ENCODE data around the gene TRAPPC10.

Gene TRAPPC10

GRCh38 chr21:44011579-44012473, at the start of gene TRAPPC10:
TSS of gene TRAPPC10 (plus strand) at chr21:44012309. CDS start at chr21:44012494, 185 bp downstream.
- peak; percentile 81 for DNase-seq

GRCh38 chr21:43965911-43966585, 46.1 kb upstream of the TRAPPC10 start:
- DNase-seq, result no peak

- no peak for DNase-seq
These were observed 45.1 kb upstream of the TRAPPC10 start for GRCh38 chr21:43966946-43967512.

- no peak for DNase-seq
These were observed 44.1 kb upstream of the TRAPPC10 start for GRCh38 chr21:43967981-43968380.

GRCh38 chr21:43968410-43969114, 43.5 kb upstream of the TRAPPC10 start:
- DNase-seq, result no peak

- no peak for DNase-seq
These were observed 43.0 kb upstream of the TRAPPC10 start for GRCh38 chr21:43969115-43969444.

GRCh38 chr21:43970551-43970950, 41.6 kb upstream of the TRAPPC10 start:
- DNase-seq, result no peak

GRCh38 chr21:43971201-43971991, 40.7 kb upstream of the TRAPPC10 start:
- DNase-seq, result no peak

GRCh38 chr21:43971992-43972255, 40.2 kb upstream of the TRAPPC10 start:
- DNase-seq, result no peak

- no peak for DNase-seq
These were observed 39.1 kb upstream of the TRAPPC10 start for GRCh38 chr21:43972850-43973633.

- no peak for DNase-seq
These were observed 38.5 kb upstream of the TRAPPC10 start for GRCh38 chr21:43973634-43973955.

GRCh38 chr21:43974791-43975468, 37.2 kb upstream of the TRAPPC10 start:
- DNase-seq, result no peak

GRCh38 chr21:43975469-43976098, 36.5 kb upstream of the TRAPPC10 start:
- peak; percentile 82 for DNase-seq

GRCh38 chr21:43976661-43977060, 35.4 kb upstream of the TRAPPC10 start:
- no peak for DNase-seq

GRCh38 chr21:43978060-43978459, 34.0 kb upstream of the TRAPPC10 start:
- no peak for DNase-seq

GRCh38 chr21:43979654-43980053, 32.5 kb upstream of the TRAPPC10 start:
- DNase-seq, result no peak

GRCh38 chr21:43981151-43981870, 30.8 kb upstream of the TRAPPC10 start:
- no peak for DNase-seq

GRCh38 chr21:43981871-43982210, 30.3 kb upstream of the TRAPPC10 start:
- no peak for DNase-seq

GRCh38 chr21:43982489-43983078, 29.5 kb upstream of the TRAPPC10 start:
- no peak for DNase-seq

GRCh38 chr21:43983390-43983789, 28.7 kb upstream of the TRAPPC10 start:
- no peak for DNase-seq

All from CD4-positive, alpha-beta T cell treated with Interleukin-10 for 1 hour (primary cell).